IPS-15b (cell line): Measurements from ENCODE around the gene FAP.

Source experiments
- H3K27me3 ChIP-seq: one replicate; pipeline ENCODE4 v1.6.1; 2013; ENCODE audit warnings: low read length; ENCODE audit not compliant: control insufficient read depth, insufficient read depth
- H3K36me3 ChIP-seq: one replicate; pipeline ENCODE4 v1.6.1; 2013; ENCODE audit warnings: low read length; ENCODE audit not compliant: control insufficient read depth, insufficient read depth
- H3K4me1 ChIP-seq: one replicate; pipeline ENCODE4 v1.6.1; 2013; ENCODE audit warnings: mild to moderate bottlenecking, low read length; ENCODE audit not compliant: control insufficient read depth, insufficient read depth
- H3K4me3 ChIP-seq: one replicate; pipeline ENCODE4 v1.5.1; 2013; ENCODE audit warnings: low read depth, low read length
- H3K9ac ChIP-seq: one replicate; pipeline ENCODE4 v1.6.1; 2013; ENCODE audit warnings: low read depth, mild to moderate bottlenecking, low read length
- H3K9me3 ChIP-seq: one replicate; pipeline ENCODE4 v1.6.1; 2013; ENCODE audit warnings: mild to moderate bottlenecking, low read length; ENCODE audit not compliant: control insufficient read depth, insufficient read depth

The FAP gene

GRCh38 chr2:162234620-162235462 is 8.4 kb downstream of the FAP start:
- H3K36me3 ChIP-seq = no peaks in the 10 kb centered on the region
- no peak overlapping the region for H3K9ac ChIP-seq
- H3K27me3 ChIP-seq = no peaks in the 10 kb centered on the region
- H3K4me1 ChIP-seq = no peaks in the 10 kb centered on the region
- no peaks in the 10 kb centered on the region for H3K9me3 ChIP-seq
- no peak overlapping the region for H3K4me3 ChIP-seq

GRCh38 chr2:162233197-162233596 is 10.0 kb downstream of the FAP start:
- H3K4me3 ChIP-seq = no peak overlapping the region
- H3K27me3 ChIP-seq = no peaks in the 10 kb centered on the region
- no peaks in the 10 kb centered on the region for H3K4me1 ChIP-seq
- no peak overlapping the region for H3K9ac ChIP-seq
- H3K36me3 ChIP-seq = no peaks in the 10 kb centered on the region
- no peaks in the 10 kb centered on the region for H3K9me3 ChIP-seq

- Histone ChIP-seq H3K36me3 (no peaks in the 10 kb centered on the region), H3K9ac (no peak overlapping the region), H3K27me3 (no peaks in the 10 kb centered on the region), H3K4me3 (no peak overlapping the region), H3K9me3 (no peaks in the 10 kb centered on the region), H3K4me1 (no peaks in the 10 kb centered on the region)
Observed at GRCh38 chr2:162232671-162233070, 10.6 kb downstream of the FAP start.

- H3K4me1 ChIP-seq = no peaks in the 10 kb centered on the region
- H3K4me3 ChIP-seq = no peak overlapping the region
- H3K9ac ChIP-seq = no peak overlapping the region
- H3K27me3 ChIP-seq = no peaks in the 10 kb centered on the region
- H3K9me3 ChIP-seq = no peaks in the 10 kb centered on the region
- H3K36me3 ChIP-seq = no peaks in the 10 kb centered on the region
Observed at GRCh38 chr2:162232027-162232426, 11.2 kb downstream of the FAP start.

GRCh38 chr2:162230761-162231160 is 12.5 kb downstream of the FAP start:
- Histone ChIP-seq H3K36me3 (no peaks in the 10 kb centered on the region), H3K9ac (no peak overlapping the region), H3K27me3 (no peaks in the 10 kb centered on the region), H3K4me3 (no peak overlapping the region), H3K9me3 (no peaks in the 10 kb centered on the region), H3K4me1 (no peaks in the 10 kb centered on the region)

GRCh38 chr2:162226836-162227235 is 16.4 kb downstream of the FAP start:
- H3K36me3 ChIP-seq = no peaks in the 10 kb centered on the region
- no peaks in the 10 kb centered on the region for H3K9me3 ChIP-seq

GRCh38 chr2:162221064-162221463 is 22.2 kb downstream of the FAP start:
- no peaks in the 10 kb centered on the region for H3K9me3 ChIP-seq
- peaks cover 6% of the 10 kb centered on the region for H3K4me1 ChIP-seq
- no peaks in the 10 kb centered on the region for H3K36me3 ChIP-seq
- H3K9ac ChIP-seq = no peak overlapping the region
- H3K4me3 ChIP-seq = no peak overlapping the region
- no peaks in the 10 kb centered on the region for H3K27me3 ChIP-seq

More at GRCh38 chr2:162226836-162227235, 16.4 kb downstream of the FAP start:
- H3K9ac ChIP-seq = no peak overlapping the region
- peaks cover 6% of the 10 kb centered on the region for H3K4me1 ChIP-seq
- H3K4me3 ChIP-seq = no peak overlapping the region
- no peaks in the 10 kb centered on the region for H3K27me3 ChIP-seq

- H3K9ac ChIP-seq = no peak overlapping the region
- no peaks in the 10 kb centered on the region for H3K36me3 ChIP-seq
- H3K4me3 ChIP-seq = no peak overlapping the region
- peaks cover 4% of the 10 kb centered on the region for H3K4me1 ChIP-seq
- no peaks in the 10 kb centered on the region for H3K9me3 ChIP-seq
- no peaks in the 10 kb centered on the region for H3K27me3 ChIP-seq
Observed at GRCh38 chr2:162220368-162220767, 22.9 kb downstream of the FAP start.

GRCh38 chr2:162219426-162219825 is 23.8 kb downstream of the FAP start:
- Histone ChIP-seq H3K4me1 (no peaks in the 10 kb centered on the region), H3K9me3 (no peaks in the 10 kb centered on the region), H3K4me3 (no peak overlapping the region), H3K27me3 (no peaks in the 10 kb centered on the region), H3K36me3 (no peaks in the 10 kb centered on the region), H3K9ac (no peak overlapping the region)

GRCh38 chr2:162217598-162217997 is 25.6 kb downstream of the FAP start:
- H3K4me3 ChIP-seq = no peak overlapping the region
- H3K9ac ChIP-seq = no peak overlapping the region
- H3K27me3 ChIP-seq = no peaks in the 10 kb centered on the region
- H3K4me1 ChIP-seq = no peaks in the 10 kb centered on the region
- no peaks in the 10 kb centered on the region for H3K9me3 ChIP-seq
- no peaks in the 10 kb centered on the region for H3K36me3 ChIP-seq

- Histone ChIP-seq H3K4me3 (no peak overlapping the region), H3K27me3 (no peaks in the 10 kb centered on the region), H3K9ac (no peak overlapping the region), H3K4me1 (no peaks in the 10 kb centered on the region), H3K9me3 (no peaks in the 10 kb centered on the region), H3K36me3 (no peaks in the 10 kb centered on the region)
Observed at GRCh38 chr2:162215162-162215561, 28.1 kb downstream of the FAP start.

- H3K36me3 ChIP-seq = no peaks in the 10 kb centered on the region
- H3K9ac ChIP-seq = no peak overlapping the region
- no peaks in the 10 kb centered on the region for H3K27me3 ChIP-seq
- no peaks in the 10 kb centered on the region for H3K4me1 ChIP-seq
- H3K4me3 ChIP-seq = no peak overlapping the region
- H3K9me3 ChIP-seq = no peaks in the 10 kb centered on the region
Observed at GRCh38 chr2:162212366-162212765, 30.9 kb downstream of the FAP start.
